T-helper 1 cell (primary cell): ENCODE results near the gene ACTRT1.

ENCODE experiments used
- DNase-seq, 5 donors: peaks; one replicate each; pipeline ENCODE4 v3.0.0-alpha.2; 2012 to 2020
- total RNA-seq, 4 donors: gene quantifications; one replicate each; lab custom pipeline; 2026; lab: John Stamatoyannopoulos, UW

ACTRT1 gene
- total RNA-seq: 0 reads per million in 4 donors

DNA sequence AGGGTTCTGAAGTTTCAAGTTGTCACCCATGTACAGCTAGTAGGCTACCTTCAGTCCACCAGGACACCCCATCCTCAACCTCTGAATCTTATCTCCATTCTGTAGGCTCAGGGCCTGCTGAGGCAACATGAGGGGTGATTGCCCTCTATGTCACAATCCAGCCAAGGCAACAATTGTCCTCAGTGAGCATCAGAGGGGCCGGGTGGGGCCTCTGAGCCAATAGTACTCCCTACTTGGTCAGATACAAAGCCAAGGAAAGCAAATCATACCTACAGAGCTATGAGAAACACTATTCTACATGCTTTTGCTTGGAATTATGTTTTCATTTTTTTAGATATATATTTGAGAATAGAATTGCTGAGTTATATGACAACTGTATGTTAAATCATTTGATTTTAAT, at the start of gene ACTRT1:
ACTRT1 (minus strand) TSS at position 101 of the 400 bp plus-strand sequence. CDS start 197 bp downstream, outside the sequence.
- no peak for DNase-seq

DNA sequence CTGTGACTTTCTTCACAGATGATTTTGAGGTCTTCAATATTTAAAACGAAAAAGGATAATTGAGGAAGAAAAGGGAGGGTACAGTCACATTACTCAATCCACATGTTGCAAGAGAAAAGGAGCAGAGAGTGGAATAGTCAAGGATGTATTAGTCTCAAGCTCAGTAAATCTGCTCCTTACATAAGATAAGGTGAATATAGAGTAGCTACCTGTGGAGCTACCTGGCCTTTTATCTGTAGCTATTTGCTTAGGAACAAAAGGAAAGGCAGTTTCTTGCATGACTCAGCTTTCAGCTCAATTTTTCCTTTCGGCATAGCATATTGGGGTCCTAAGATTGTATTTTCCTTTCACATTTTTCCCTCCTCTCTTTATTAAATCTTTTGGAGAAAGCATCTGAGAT, 26.3 kb upstream of the ACTRT1 start:
- DNase-seq: no peak

DNA sequence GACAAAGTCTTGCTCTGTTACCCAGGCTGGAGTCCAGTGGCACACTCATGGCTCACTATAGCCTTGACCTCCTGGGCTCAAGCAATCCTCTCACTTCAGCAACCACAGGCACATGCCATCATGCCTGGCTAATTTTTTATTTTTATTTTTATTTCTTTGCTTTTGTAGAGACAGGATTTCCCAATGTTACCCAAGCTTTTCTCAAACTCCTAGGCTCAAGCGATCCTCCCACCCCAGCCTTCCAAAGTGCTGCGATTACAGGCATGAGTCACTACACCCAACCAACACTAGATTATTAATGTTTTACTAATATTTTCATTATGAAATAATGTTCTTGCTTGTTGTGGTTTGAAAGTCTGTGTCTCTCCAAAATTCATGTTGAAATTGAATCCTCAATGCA, 5.2 kb upstream of the ACTRT1 start:
- no peak for DNase-seq

DNA sequence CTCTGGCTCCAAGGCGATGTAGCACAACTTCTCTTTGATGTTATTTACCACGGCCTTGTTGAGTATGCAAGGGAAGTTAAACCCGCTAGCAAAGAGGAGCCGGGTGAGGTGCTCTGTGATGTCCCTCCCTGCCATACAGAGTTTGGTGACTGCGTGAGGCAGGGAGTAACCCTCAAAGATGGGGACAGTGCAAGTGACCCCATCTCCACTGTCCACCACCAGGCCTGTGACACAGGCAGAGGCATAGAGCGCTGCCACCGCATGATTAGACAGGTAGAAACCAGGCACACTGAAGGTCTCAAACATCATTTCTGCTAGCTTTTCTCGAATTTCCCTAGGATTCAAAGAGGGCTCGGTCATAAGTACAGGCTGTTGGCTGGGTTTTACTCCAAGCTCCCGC, 677 bp downstream of the ACTRT1 start:
- DNase-seq: no peak

DNA sequence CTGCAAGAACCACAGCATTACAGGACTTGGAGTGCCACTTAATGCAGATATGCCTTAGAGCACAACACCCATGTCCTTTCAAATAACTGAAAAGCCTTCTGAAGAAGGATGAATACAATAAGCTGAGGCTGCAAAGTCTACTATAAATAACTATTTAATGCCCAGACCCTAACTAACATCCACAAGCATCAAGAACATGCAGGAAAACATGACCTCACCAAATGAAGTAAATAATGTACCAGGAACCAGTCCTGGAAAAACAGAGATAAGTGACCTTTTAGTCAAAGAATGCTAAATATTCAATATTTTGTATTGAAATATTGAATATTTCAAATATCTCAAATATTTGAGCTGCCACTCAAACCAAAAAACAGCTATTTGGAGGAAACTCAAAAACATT, 16.9 kb downstream of the ACTRT1 start:
- no peak for DNase-seq

DNA sequence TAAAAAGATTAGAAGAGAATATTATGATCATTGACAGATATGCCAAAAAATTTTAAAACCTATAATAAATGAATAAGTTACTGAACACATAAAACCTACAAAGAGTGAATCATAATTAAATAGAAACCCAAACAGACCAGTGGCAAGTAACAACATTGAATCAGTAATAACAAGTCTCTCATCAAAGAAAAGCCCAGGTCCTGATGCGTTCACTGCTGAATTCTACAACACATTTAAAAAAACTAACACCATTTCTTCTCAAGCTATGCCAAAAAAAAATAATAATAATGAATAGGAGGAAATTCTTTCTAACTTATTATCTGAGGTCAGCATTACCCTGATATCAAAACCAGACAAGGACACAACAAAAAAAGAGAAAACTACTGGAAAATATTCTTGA, 30.6 kb downstream of the ACTRT1 start:
- no peak for DNase-seq

DNA sequence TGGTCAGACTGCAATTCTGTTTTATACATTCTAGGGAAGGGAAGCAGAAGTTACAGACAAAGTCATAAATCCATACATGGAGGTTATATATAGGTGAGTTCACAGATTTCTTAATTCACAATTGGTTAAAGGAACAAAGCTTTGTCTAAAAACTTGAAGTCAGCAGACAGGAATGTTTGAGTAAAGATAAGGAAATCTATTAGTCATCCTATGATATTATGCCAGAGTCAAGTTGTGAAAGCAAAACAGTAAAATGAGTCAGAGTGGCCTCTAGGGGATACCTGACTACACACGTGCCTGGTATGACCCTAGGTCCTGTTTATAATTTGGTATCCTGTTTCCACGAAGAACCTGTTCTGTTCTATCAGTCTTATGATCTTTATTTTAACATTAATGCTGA, 31.5 kb downstream of the ACTRT1 start:
- no peak for DNase-seq

GRCh38 chrX:128019218-128019617, 33.0 kb downstream of the ACTRT1 start:
- DNase-seq: no peak

DNA sequence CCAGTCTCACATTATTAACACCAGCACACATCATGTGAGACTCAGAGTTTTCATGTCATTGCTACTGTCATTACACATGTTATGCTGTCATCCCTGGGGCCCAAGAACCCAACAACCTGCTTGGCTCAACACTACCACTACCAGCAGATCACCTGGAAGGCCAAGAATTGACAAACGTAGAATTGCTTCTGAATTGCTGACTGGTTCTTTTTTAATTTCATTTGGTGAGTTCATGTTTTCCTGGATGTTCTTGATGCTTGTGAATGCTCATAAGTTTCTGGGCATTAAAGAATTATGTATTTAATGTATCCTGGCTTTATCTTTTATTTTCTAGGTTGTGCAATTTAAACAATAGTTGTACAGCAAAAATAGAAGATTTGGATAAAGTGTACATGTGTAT, 40.2 kb downstream of the ACTRT1 start:
- DNase-seq: no peak

- DNase-seq: no peak
Observed at GRCh38 chrX:128007882-128008281, 44.3 kb downstream of the ACTRT1 start.
